Activated CD4-positive, alpha-beta T cell treated with anti-CD3 and anti-CD28 coated beads, Interleukin-2, amount 50 U/mL, for 16 hours (primary cell): ENCODE results near the gene GOLGA3.
"Not testable (repeated sequence)": the region's sequence is repeated elsewhere in the genome, so short reads cannot be mapped to it uniquely, and the experiment has no call there.

Experiments
- DNase-seq: peaks from one replicate; pipeline ENCODE4 v3.0.0-alpha.2; 2020

Gene GOLGA3, protein sequence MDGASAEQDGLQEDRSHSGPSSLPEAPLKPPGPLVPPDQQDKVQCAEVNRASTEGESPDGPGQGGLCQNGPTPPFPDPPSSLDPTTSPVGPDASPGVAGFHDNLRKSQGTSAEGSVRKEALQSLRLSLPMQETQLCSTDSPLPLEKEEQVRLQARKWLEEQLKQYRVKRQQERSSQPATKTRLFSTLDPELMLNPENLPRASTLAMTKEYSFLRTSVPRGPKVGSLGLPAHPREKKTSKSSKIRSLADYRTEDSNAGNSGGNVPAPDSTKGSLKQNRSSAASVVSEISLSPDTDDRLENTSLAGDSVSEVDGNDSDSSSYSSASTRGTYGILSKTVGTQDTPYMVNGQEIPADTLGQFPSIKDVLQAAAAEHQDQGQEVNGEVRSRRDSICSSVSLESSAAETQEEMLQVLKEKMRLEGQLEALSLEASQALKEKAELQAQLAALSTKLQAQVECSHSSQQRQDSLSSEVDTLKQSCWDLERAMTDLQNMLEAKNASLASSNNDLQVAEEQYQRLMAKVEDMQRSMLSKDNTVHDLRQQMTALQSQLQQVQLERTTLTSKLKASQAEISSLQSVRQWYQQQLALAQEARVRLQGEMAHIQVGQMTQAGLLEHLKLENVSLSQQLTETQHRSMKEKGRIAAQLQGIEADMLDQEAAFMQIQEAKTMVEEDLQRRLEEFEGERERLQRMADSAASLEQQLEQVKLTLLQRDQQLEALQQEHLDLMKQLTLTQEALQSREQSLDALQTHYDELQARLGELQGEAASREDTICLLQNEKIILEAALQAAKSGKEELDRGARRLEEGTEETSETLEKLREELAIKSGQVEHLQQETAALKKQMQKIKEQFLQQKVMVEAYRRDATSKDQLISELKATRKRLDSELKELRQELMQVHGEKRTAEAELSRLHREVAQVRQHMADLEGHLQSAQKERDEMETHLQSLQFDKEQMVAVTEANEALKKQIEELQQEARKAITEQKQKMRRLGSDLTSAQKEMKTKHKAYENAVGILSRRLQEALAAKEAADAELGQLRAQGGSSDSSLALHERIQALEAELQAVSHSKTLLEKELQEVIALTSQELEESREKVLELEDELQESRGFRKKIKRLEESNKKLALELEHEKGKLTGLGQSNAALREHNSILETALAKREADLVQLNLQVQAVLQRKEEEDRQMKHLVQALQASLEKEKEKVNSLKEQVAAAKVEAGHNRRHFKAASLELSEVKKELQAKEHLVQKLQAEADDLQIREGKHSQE (N-terminal part only)

DNA sequence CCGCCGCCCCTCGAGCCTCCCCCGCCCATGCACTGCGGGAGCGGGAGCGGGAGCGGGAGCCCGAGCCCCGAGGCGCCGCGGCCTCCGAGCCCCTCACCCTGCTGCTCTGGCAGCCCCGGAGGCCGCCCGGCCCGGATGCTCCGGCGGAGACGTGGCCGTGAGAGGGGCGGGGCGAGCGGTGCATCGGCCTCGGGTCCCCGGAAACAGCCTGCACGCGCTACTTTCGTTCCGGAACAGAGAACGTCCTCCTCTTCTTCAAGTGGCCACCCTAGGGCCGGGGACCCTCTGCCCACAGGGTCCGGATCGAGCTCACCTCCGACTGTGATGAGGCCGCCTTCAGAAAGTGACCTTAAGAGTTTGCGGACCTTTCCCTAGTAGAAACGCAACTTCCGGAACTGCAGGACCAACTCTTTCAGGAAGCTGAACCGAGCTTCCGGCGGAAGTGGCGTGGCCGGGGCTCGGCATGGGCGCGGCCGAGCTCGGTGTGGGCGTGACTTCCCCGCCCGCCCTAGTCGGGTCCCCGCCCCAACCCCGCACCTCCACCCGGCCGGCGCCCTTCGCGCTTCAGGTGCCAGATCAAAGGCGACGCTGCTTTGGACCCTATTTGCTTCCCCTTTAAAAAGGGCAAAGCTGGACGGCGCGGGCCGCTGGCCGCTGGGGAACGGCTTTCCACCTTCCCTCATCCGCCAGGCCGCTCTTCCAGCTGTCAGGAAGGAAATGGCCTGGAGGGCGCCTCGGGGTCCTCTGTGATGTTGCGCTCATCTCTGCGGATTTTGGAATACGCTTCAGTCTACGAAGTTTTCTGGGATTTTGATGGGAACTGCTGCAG, at the start of gene GOLGA3:
Gene GOLGA3, minus strand, starts transcription at position 164 of the 829 bp plus-strand sequence. CDS start 6,741 bp downstream, outside the sequence.
- peak; percentile 95 for DNase-seq

DNA sequence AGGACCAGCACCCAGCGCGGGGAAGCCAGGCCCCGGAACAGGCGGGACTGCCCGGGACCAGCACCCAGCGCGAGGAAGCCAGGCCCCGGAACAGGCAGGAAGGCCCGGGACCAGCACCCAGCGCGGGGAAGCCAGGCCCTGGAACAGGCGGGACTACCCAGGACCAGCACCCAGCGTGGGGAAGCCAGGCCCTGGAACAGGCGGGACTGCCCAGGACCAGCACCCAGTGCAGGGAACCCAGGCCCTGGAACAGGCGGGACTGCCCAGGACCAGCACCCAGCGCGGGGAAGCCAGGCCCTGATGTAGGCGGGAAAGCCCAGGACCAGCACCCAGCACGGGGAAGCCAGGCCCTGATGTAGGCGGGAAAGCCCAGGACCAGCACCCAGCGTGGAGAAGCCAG, 46.0 kb upstream of the GOLGA3 start:
- not testable (repeated sequence) for DNase-seq

DNA sequence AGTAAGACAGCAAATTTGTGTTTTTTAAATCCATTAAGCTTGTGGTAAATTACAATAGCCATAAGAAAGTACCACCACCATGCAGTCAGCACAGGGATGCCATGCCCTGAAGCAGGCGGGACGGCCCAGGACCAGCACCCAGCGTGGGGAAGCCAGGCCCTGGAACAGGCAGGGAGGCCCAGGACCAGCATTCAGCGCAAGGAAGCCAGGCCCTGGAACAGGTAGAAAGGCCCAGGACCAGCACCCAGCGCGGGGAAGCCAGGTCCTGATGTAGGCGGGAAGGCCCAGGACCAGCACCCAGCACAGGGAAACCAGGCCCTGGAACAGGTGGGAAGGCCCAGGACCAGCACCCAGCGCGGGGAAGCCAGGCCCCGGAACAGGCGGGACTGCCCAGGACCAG, 45.5 kb upstream of the GOLGA3 start:
- DNase-seq, result no peak

DNA sequence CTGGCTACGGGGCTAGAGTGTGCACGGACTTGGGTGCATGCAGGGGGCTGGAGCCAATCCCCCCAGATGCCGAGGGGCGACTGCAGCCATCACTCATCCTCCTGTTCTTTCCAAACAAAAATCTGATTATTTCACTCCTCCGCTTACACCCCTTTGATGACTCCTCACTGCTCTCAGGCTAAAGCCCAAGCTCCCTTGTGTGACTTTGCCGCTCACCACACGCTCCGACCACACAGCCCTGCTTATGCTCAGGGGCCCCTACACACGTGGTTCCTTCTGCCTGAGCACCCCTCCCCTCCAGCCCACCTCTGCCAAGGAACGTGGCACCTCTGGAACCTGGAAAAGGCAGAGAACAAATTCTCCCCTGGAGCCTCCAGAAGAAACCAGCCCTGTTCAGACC, 45.1 kb upstream of the GOLGA3 start:
- no peak for DNase-seq

DNA sequence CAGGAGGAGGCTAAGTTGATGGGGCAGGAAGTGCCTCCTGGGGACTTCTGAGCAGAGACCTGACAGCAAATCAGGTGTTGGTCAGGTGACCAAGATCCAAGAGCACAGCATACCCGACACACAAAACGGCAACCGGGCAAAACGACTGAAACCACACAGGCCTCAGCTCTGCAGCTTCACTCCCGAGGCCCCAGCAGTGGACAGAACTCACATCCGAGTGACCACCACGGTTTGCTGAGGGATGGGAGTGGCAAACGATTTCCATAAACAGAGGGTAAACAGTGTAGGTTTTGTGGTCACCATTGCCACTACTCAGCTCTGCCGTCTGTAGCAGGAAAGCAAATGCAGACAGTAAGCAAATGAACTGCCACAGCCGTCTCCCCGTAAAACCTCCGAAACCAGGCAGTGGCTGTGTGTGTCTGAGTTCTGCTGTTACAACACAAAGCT, 44.3 kb upstream of the GOLGA3 start:
- DNase-seq, result peak; percentile 37

DNA sequence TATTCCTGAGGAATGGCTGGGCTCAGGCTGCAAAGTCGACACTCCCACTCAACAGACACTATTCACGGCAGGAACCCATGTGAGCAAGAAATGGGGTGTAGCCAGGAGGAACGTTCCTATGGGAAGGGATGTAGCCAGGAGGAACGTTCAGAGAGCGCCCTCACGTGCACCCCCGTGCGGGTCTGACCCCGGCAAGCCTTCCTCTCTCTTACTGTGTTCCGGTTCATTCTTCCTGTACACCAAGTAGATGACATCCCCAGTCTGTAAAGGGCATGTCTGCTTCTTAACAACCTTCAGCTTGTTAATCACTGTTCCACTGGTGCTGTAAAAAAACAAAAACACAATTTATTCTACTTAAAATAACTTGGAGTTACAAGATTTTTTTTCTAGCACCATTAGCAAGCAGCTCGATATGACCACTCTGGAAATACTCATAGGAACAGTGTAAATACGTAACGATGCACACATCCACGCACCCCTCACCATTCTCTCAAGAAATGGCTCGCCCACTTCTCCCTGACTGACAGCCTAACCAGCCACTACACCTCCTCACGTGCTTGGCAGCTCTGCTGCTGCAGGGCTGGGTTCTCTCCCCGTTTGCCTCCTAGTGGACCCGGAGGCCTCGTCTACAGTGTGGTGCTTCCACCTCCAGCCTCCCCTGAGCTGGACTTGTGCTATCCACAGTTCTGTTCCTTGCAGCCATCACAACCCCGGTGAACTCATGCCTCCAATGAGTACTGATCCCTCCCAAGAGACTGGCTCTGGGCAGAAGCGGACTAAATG, 43.6 kb upstream of the GOLGA3 start:
- DNase-seq, result no peak

DNA sequence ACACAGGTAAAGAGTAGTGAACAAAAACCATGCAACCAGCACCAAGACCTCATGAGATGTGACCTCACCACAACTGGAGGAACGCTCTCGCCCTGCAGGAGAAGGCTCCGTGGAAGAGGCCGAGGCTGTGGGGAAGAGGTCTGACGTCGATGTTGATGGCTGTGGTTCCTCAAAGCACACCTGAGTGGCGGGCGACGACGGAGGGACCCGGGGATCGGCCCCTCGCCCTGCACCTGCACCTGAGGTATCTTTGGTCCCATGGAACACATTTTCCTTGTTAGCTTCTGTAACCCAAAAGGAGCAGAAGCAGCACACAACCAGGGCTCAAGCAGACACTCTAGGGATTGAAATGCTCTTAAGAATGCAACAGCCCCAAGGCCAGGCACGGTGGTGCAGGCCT, 40.9 kb upstream of the GOLGA3 start:
- DNase-seq, result no peak

DNA sequence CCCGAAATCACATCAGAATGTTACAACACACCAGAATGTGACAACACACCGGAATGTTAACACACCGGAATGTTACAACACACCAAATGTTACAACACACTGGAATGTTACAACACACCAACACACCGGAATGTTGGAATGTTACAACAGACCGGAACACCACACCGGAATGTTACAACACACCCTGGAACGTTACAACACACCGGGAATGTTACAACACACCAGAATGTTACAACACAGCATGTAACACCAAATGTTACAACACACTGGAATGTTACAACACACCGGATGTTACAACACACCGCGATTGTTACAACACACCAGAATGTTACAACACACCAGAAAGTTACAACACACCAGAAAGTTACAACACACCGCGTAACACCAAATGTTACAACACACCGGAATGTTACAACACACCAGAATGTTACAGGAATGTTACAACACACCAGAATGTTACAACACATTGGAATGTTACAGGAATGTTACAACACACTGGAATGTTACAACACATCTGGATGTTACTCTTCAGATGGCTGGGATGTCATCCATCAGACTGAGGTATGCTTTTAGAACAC, 37.7 kb upstream of the GOLGA3 start:
- DNase-seq, result no peak

DNA sequence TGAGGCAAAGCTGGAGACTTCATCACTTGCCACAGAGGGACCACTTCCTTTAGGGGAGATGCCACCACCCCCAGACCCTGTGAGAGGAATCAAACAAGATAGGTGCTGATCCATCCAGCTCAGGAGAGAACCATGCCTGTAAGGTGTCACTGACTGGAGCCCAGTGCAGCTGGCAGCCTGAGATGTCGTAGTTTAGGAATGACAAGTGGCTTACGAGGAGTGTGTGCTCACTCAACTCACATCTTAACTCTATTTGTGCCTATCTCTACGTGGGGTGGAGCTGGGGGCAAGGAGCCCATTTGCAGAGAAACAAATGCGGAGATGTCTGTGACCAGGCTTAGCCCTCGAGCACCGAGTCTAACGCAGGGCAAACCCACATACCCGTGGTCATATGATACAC, 32.9 kb upstream of the GOLGA3 start:
- DNase-seq, result no peak

DNA sequence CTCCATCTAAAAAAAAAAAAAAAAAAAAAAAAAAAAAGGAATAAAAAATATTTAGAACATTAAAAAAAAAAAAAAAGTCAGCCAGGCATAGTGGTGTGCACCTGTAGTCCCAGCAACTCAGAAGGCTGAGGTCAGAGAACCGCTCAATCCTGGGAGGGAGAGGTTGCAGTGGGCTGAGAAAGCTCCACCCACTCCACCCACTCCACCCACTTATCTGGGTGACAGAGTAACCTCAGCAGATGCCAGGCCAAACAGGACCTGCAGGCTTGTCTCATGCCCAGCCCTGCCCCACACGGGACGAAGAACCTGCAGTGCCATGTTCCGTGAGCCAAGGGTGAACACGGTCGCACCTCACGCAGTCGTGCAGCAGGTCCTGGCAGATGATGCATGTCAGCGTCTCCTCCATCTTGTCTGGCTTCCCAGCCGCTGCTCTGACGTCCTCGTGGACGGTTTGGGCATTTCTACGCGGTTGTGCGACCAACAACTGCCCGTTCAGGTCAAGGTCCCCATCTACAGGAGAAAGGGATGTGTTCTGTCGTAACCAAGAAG, 30.1 kb upstream of the GOLGA3 start:
- DNase-seq, result no peak

DNA sequence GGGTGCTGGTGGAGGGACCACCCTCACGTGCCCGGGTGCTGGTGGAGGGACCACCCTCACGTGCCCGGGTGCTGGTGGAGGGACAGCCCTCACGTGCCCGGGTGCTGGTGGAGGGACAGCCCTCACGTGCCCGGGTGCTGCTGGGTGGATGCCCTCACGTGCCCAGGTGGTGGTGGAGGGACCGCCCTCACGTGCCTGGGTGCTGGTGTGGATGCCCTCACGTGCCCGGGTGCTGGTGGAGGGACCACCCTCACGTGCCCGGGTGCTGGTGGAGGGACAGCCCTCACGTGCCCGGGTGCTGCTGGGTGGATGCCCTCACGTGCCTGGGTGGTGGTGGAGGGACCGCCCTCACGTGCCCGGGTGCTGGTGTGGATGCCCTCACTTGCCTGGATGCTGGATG, 28.4 kb upstream of the GOLGA3 start:
- not testable (repeated sequence) for DNase-seq

DNA sequence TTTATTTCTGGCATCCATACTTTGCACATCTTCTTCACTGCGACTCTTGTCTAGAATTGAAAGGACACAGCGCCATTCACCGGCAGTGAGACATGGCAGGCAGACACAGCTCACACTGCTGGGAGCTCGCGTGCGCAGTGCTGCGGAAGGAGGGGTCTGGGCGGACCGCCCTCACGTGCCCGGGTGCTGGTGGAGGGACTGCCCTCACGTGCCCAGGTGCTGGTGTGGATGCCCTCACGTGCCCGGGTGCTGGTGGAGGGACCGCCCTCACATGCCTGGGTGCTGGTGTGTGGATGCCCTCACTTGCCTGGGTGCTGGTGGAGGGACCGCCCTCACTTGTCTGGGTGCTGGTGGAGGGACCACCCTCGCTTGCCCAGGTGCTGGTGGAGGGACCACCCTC, 27.9 kb upstream of the GOLGA3 start:
- no peak for DNase-seq

DNA sequence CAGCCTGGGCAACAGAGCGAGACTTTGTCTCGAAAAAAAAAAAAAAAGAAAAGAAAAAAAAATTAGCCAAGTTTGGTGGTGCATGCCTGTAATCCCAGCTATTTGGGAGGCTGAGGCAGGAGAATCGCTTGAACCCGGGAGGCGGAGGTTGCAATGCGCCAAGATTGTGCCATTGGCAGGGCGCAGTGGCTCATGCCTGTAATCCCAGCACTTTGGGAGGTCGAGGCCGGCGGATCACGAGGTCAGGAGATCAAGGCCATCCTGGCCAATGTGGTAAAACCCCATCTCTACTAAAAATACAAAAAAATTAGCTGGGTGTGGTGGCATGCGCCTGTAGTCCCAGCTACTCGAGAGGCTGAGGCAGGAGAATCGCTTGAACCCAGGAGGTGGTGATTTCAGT, 26.5 kb upstream of the GOLGA3 start:
- DNase-seq, result not testable (repeated sequence)

DNA sequence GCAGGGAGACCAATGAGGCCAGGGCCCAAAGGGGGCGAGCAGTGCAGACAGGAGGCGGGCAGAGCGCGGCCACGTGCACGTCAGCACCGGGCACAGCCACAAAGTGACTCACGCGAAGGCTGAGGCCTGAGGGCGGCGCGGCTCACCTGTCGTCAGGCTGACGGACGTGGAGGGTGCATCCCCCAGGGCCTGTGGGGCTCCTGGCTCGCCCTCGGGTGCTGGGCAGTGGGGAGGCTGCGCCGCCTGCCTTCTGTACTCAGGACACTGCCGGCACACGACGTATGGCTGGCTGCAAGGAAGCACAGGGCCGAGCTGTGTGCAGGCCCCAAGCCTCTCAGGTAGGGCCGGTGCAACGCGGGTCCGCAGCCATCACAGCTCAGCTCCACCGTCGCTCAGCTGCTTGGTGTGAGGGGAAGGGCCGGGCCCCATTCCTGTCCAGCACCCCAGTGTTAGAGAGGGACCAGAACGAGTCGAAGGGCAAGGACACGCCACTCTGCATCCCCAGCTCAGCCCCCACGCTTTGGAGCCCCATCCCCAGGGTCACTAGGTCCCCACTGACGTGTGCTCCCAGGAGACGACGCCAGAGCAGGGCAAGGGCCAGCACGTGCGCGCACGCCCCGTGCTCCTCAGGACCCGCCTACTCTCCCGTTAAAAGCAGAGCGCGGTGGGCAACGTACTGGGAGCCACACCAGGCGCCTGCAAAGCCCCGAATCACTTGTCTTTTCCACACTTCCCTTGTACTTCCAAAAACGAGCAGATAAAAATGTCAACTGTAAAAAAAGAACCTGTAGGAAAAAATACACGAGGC, 24.8 kb upstream of the GOLGA3 start:
- DNase-seq, result no peak

DNA sequence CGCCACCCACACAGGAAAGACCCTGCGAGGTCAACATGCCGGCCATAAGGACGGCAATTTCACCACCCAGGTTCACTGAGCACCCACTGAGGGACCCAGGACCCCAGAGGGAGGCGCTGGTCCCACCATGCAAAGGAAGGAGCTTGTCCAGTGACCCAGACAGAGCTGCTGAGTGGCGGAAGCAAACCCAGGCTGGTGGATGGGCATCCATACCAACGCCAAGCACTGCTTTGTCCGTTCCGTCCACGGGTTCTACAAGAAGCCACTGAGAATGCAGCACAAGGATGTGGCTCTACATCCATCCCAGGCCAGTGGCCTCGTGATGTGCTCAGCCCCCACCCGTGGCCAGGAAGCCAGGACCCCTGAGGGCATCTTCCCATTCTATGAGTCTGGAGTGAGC, 23.8 kb upstream of the GOLGA3 start:
- DNase-seq, result no peak

DNA sequence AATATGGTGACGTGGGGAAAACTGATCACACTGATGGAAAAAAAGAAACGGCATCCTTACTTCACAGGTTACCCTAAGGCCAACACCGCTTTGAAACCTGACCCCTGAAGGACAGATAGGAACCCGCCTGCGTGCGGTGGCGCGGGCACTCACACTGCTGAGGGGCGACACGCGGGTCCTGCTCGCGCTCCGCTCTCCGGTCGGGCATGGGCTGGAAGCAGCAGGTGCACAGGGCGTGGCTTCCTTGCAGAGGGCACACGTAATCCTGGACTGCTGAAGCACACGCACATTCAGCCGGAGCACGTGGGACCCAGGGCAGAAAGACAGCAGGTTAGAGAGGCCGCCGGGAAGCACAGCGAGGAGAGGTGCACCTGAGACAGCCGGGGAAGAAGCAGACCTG, 22.8 kb upstream of the GOLGA3 start:
- no peak for DNase-seq

DNA sequence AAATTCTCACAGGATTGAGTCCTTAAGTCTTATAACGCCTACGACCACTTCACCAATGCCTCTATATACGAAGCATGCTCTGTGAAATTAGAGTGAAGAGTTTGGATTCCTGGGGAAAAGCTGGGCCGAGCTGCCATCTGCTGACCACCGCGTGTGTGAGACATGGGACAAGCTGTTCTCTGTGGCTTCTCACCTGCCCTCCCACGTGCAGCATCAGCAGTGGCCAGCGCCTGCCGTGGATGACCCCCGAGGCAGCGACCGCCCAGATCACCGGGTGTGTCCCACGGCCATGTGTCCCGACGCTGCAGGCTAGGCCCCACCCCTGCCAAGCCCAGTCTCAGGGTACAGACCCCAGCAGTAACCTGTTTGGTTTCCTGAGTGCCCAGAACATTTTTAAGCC, 21.6 kb upstream of the GOLGA3 start:
- no peak for DNase-seq

DNA sequence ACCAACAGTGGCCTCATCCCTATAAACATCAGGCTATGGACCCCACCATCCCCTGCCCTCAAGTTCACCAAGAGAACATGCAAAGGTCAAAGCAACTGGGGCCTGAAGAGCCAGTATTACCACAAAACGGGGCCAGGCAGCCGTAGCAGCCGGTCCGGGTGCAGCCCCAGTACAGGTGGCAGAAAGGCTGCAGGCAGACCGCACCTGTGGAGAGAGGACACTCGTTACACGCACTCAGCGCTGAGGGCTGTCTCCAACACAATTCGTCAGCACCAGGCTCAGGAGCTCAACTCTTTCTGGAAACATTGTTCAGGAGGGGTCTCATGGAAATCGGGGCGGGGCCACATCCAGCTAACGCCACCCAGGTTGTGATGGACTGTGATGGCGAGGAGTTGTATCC, 19.9 kb upstream of the GOLGA3 start:
- no peak for DNase-seq
